C4-2B (cell line): ENCODE data around the gene SYT8.

Experiments
- ZFX ChIP-seq: fragments of 450-650 bp; IDR thresholded peaks from 2 replicates; pipeline ENCODE4 v1.6.1; 2017
- TF ChIP-seq, protein P1 (sequence below): fragments of 450-650 bp; conservative IDR thresholded peaks from 2 replicates; pipeline ENCODE4 v1.5.1; 2017; ENCODE audit warnings: mild to moderate bottlenecking

DNA sequence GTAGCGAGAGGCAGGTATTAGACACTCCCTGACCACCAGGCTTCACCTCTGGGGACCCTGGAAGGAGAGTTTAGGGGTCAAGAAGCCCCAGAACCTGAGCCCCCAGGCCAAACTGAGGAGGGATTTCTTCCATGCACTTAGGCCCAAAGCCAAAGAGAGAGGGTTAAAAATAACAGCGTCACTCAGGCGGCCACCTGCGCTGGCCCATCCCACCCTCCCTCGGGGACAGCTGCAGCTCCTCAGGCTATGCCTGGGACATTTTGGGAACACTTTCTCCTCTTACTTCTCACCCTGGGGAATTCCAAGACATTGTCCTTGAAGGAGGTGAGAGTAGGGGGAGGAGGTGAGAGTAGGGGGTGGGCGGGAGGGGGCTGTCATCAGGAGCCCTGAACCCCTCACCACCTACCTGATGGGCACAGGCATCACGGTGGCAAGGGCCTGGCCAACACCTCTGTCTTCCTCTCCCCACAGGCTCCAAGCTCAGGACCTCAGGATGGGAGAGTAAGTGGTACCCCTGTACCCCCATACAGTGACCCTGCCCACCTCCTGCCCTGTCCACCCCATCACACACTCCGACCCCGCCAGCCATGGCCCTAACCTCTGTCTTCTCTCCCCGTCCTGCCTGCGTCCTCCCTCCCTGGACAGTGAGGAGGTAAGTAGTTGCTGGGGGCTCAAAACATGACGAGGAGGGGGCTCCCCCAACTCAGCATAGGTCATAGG lies 4.6 kb downstream of the SYT8 start:
- TF ChIP-seq, protein P1, sequence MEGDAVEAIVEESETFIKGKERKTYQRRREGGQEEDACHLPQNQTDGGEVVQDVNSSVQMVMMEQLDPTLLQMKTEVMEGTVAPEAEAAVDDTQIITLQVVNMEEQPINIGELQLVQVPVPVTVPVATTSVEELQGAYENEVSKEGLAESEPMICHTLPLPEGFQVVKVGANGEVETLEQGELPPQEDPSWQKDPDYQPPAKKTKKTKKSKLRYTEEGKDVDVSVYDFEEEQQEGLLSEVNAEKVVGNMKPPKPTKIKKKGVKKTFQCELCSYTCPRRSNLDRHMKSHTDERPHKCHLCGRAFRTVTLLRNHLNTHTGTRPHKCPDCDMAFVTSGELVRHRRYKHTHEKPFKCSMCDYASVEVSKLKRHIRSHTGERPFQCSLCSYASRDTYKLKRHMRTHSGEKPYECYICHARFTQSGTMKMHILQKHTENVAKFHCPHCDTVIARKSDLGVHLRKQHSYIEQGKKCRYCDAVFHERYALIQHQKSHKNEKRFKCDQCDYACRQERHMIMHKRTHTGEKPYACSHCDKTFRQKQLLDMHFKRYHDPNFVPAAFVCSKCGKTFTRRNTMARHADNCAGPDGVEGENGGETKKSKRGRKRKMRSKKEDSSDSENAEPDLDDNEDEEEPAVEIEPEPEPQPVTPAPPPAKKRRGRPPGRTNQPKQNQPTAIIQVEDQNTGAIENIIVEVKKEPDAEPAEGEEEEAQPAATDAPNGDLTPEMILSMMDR = no peak
- no peak for TF ChIP-seq ZFX
